Lung (tissue), 12 donors: ENCODE measurements around the gene PLPP3. TPM values are rescaled to one million over a fixed set of nuclear protein-coding genes. Genes with fewer than 3 reads are reported as not detected.

Experiments used
- ATAC-seq: fragments of 200-7000 bp; cut with Tn5 transposase; one replicate; pipeline ENCODE4 v1.9.1; 2020; ENCODE audit warnings: moderate number of reproducible peaks; ENCODE audit not compliant: insufficient read depth, low FRiP score
- DNase-seq, 3 donors: peaks; one replicate each; pipeline ENCODE4 v3.0.0-alpha.2; 2013 to 2017
- H3K27ac ChIP-seq, 2 donors: one replicate each; pipeline ENCODE4 v1.5.1; 2013; ENCODE audit warnings: mild to moderate bottlenecking in 2 of 2, moderate library complexity in 2 of 2, control low read depth in 1 of 2, inconsistent platforms in 1 of 2, low read depth in 1 of 2, low read length in 1 of 2
- H3K27me3 ChIP-seq, 3 donors: one replicate each; pipeline ENCODE4 v1.5.1; 2013; ENCODE audit warnings: low read length in 2 of 3; ENCODE audit not compliant: control insufficient read depth in 3 of 3, insufficient read depth in 3 of 3
- H3K36me3 ChIP-seq, 4 donors: one replicate each; pipeline ENCODE4 v1.5.1; 2013; ENCODE audit warnings: low read length in 4 of 4, mild to moderate bottlenecking in 1 of 4, moderate library complexity in 1 of 4; ENCODE audit not compliant: control insufficient read depth in 4 of 4, insufficient read depth in 4 of 4
- H3K4me1 ChIP-seq, 5 donors: one replicate each; pipeline ENCODE4 v1.5.1; 2013; ENCODE audit warnings: low read length in 5 of 5, mild to moderate bottlenecking in 2 of 5, moderate library complexity in 1 of 5; ENCODE audit not compliant: control insufficient read depth in 5 of 5, insufficient read depth in 5 of 5
- H3K4me3 ChIP-seq: one replicate; pipeline ENCODE4 v1.5.1; 2013; ENCODE audit warnings: mild to moderate bottlenecking, control low read depth, moderate library complexity
- H3K9ac ChIP-seq, 2 donors: one replicate each; pipeline ENCODE4 v1.5.1; 2013; ENCODE audit warnings: low read length in 2 of 2, control low read depth in 1 of 2; ENCODE audit not compliant: insufficient read depth in 1 of 2
- H3K9me3 ChIP-seq, 4 donors: one replicate each; pipeline ENCODE4 v1.5.1; 2013; ENCODE audit warnings: low read length in 3 of 4, mild to moderate bottlenecking in 1 of 4, moderate library complexity in 1 of 4; ENCODE audit not compliant: control insufficient read depth in 4 of 4, insufficient read depth in 3 of 4
- WGBS, 2 donors: extraction: QIAGEN DNeasy Blood & Tissue Kit; methylation state at CpG; one replicate each; pipeline ENCODE4 v1.1.7; 2013; 5-methylcytosine and 5-hydroxymethylcytosine counted together
- polyA plus RNA-seq, 2 donors: library from polyadenylated mRNA; stranded (reverse); fragments of 200-250 nt; gene quantifications; one replicate each; pipeline ENCODE4 v1.2.1, GENCODE V29; 2013
- total RNA-seq, 2 donors: library from RNA; depleted of rRNA in 1 of 2; stranded (reverse); fragments of >200 nt in 1 of 2; gene quantifications; one replicate each; pipeline ENCODE4 v1.2.1, GENCODE V29; 2014 to 2021
- TF ChIP-seq, protein P1 (sequence below): IDR thresholded peaks from 2 replicates; pipeline ENCODE4 v1.5.1; 2012; ENCODE audit warnings: mild to moderate bottlenecking; ENCODE audit errors: control extremely low read depth, extremely low read depth
- donor health status: control.
- donor health status: control.
- donor health status: Bipolar disorder and iron deficiency.
- donor health status: healthy.
- donor health status: DM: yes; HTN: yes; CAD: no.

Gene PLPP3
- total and polyA plus RNA-seq, 4 donors = 8.6 to 121 (median 112) TPM

DNA sequence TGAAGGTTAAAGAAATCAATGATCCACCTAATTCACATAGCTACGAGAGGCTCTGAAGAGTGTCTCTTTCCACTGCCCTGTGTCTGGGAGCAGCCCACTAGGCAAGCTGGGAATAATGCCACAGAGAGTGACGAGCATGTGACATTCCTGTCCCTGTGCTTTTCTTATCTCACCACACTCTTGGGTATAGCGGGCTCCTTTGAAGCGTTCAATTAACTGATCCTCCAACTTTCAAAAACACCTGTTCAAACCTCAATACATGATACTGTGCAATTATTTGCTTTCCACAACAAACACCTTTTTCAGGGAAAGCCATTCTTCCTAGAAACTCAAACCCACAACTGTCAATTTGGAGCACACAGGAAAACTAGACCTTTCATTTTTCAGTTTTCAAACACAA, 43.4 kb downstream of the PLPP3 start:
- WGBS, 2 donors = 52 to 74% methylated on average over 4 of the region's 4 CpGs
- Histone ChIP-seq H3K9ac (no peak overlapping the region), H3K4me1 (peaks cover 7 to 80% (median 51%) of the 10 kb centered on the region in 5 donors), H3K4me3 (no peak overlapping the region), H3K36me3 (peaks cover 10 to 41% (median 26%) of the 10 kb centered on the region in 4 donors), H3K9me3 (peaks cover 0 to 1% (median 0%) of the 10 kb centered on the region in 4 donors), H3K27me3 (no peaks in the 10 kb centered on the region), H3K27ac (peak overlapping the region in 1 of 2 donors; percentile 58)
- TF ChIP-seq, protein P1, sequence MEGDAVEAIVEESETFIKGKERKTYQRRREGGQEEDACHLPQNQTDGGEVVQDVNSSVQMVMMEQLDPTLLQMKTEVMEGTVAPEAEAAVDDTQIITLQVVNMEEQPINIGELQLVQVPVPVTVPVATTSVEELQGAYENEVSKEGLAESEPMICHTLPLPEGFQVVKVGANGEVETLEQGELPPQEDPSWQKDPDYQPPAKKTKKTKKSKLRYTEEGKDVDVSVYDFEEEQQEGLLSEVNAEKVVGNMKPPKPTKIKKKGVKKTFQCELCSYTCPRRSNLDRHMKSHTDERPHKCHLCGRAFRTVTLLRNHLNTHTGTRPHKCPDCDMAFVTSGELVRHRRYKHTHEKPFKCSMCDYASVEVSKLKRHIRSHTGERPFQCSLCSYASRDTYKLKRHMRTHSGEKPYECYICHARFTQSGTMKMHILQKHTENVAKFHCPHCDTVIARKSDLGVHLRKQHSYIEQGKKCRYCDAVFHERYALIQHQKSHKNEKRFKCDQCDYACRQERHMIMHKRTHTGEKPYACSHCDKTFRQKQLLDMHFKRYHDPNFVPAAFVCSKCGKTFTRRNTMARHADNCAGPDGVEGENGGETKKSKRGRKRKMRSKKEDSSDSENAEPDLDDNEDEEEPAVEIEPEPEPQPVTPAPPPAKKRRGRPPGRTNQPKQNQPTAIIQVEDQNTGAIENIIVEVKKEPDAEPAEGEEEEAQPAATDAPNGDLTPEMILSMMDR = no peak
- no peak for ATAC-seq
- DNase-seq = no peak

DNA sequence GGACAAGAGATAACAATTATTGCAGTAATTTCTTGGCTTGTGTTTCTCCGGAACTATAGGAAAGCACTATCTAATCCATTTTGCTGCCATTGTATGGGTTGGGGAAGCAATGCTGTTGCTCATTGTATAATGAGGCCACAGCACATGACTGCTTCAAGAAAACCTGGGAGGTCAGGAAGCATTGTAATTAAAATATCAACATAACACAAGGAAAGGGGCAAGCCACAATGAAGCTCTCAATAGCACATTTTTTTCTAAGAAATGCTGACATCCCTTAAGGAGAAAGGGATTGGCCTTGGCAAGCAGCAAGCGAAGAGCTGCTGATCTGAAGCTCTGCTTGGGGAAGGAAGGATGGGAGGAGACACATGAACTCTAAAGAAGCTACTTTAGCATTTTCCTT, 44.0 kb downstream of the PLPP3 start:
- 73 to 86% methylated on average over 2 of the region's 2 CpGs for WGBS, 2 donors
- Histone ChIP-seq H3K27me3 (no peaks in the 10 kb centered on the region), H3K36me3 (peaks cover 10 to 47% (median 26%) of the 10 kb centered on the region in 4 donors), H3K4me3 (no peak overlapping the region), H3K27ac (peak overlapping the region in 1 of 2 donors; percentile 58), H3K4me1 (peaks cover 7 to 80% (median 49%) of the 10 kb centered on the region in 5 donors), H3K9ac (no peak overlapping the region), H3K9me3 (peaks cover 0 to 1% (median 0%) of the 10 kb centered on the region in 4 donors)
- ATAC-seq = no peak
- TF ChIP-seq, protein P1 = no peak
- peak in 2 of 3 donors; percentile 45 to 66 for DNase-seq

DNA sequence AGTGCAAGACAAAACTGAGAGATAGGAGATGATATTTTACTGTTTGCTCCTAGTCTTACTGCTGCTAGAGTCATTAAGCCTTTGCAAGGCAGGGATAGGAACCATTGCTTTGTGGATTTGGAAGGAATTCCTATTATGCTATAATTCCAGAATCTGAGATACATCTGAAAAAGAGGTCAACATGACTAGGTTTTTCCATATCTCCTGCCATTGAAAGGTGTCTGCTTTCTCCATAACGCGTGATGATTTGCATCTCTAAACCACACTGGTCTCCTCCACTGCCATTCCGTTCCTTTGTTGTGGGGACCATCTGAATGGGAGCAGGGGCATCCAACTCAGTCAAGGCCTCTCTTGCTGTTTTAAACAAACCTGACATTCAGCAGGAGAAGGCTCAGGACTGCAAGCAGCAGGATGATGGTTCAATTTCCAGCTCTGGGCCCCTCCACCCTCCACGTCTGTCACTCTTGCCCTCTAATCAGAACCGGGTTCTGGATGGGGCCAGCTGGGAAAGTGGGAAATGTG, 45.2 kb downstream of the PLPP3 start:
- Histone ChIP-seq H3K4me3 (no peak overlapping the region), H3K27me3 (no peaks in the 10 kb centered on the region), H3K9ac (no peak overlapping the region), H3K4me1 (peaks cover 9 to 80% (median 48%) of the 10 kb centered on the region in 5 donors), H3K27ac (peak overlapping the region in 1 of 2 donors; percentile 53), H3K9me3 (peaks cover 0 to 1% (median 0%) of the 10 kb centered on the region in 4 donors), H3K36me3 (peaks cover 10 to 54% (median 26%) of the 10 kb centered on the region in 4 donors)
- TF ChIP-seq, protein P1 = no peak
- DNase-seq (no peak), ATAC-seq (no peak)
- 89 to 95% methylated on average over 5 of the region's 5 CpGs for WGBS, 2 donors

DNA sequence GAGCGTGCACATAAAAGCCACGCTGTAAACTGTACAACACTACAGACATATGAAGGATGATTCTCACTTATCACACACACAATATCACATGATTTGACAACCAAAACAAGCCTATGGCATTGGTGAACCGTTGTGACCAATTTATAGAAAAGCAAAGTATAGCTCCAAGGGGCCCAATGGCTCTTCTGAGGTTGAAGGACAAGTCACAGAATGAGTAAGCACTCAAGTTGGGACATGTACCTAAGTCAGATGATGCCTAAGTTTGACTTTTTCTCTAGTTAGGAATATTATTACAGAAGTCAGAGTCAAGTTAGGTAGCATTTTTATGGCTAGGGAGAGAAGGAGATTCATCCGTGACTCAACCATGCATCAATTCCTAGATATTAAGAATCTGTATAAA, 45.7 kb downstream of the PLPP3 start:
- TF ChIP-seq, protein P1 = no peak
- WGBS, 2 donors = 92 to 94% methylated on average over 4 of the region's 4 CpGs
- Histone ChIP-seq H3K27ac (peak overlapping the region in 1 of 2 donors; percentile 53), H3K9me3 (peaks cover 0 to 1% (median 0%) of the 10 kb centered on the region in 4 donors), H3K27me3 (no peaks in the 10 kb centered on the region), H3K4me1 (peaks cover 9 to 80% (median 45%) of the 10 kb centered on the region in 5 donors), H3K36me3 (peaks cover 10 to 56% (median 26%) of the 10 kb centered on the region in 4 donors), H3K4me3 (no peak overlapping the region), H3K9ac (no peak overlapping the region)
- ATAC-seq (no peak), DNase-seq (no peak)
